NOMO-1 (cell line): ENCODE results near the gene SLC22A23.
A peak's percentile ranks its signal among the peaks of the same experiment; 100 is the strongest.

Experiments used
- DNase-seq, 2 experiments: peaks; one replicate each; lab custom pipeline; 2025; ENCODE audit not compliant: unreplicated experiment in 2 of 2; lab: John Stamatoyannopoulos, UW

SLC22A23 gene

GRCh38 chr6:3423439-3424184 lies 33.2 kb downstream of the SLC22A23 start:
- DNase-seq, result no peak

GRCh38 chr6:3422435-3423070 lies 34.3 kb downstream of the SLC22A23 start:
- DNase-seq, result no peak

- no peak for DNase-seq
Observed at GRCh38 chr6:3421791-3422434, 34.9 kb downstream of the SLC22A23 start.

- DNase-seq, result no peak
Observed at GRCh38 chr6:3421143-3421542, 35.7 kb downstream of the SLC22A23 start.

- DNase-seq, result no peak
Observed at GRCh38 chr6:3419624-3420272, 37.1 kb downstream of the SLC22A23 start.

GRCh38 chr6:3418496-3419060 lies 38.3 kb downstream of the SLC22A23 start:
- no peak for DNase-seq

GRCh38 chr6:3417473-3417872 lies 39.4 kb downstream of the SLC22A23 start:
- DNase-seq, result no peak

- DNase-seq, result no peak
Observed at GRCh38 chr6:3415490-3415889, 41.4 kb downstream of the SLC22A23 start.

GRCh38 chr6:3415082-3415453 lies 41.8 kb downstream of the SLC22A23 start:
- DNase-seq, result no peak

GRCh38 chr6:3414327-3415081 lies 42.3 kb downstream of the SLC22A23 start:
- peak in 1 of 2 experiments; percentile 2 for DNase-seq

GRCh38 chr6:3413592-3413991 lies 43.3 kb downstream of the SLC22A23 start:
- no peak for DNase-seq

GRCh38 chr6:3412779-3413500 lies 43.9 kb downstream of the SLC22A23 start:
- no peak for DNase-seq

GRCh38 chr6:3411967-3412778 lies 44.7 kb downstream of the SLC22A23 start:
- no peak for DNase-seq

GRCh38 chr6:3410385-3411360 lies 46.2 kb downstream of the SLC22A23 start:
- DNase-seq, result peak; percentile 31 to 40

- DNase-seq, result no peak
Observed at GRCh38 chr6:3409699-3410384, 47.0 kb downstream of the SLC22A23 start.

GRCh38 chr6:3408665-3409064 lies 48.2 kb downstream of the SLC22A23 start:
- DNase-seq, result no peak

- no peak for DNase-seq
Observed at GRCh38 chr6:3407840-3408239, 49.0 kb downstream of the SLC22A23 start.
